GM23338 (cell line): ENCODE results near the gene MAP7D3. TPM values are rescaled to one million over a fixed set of nuclear protein-coding genes. Genes with fewer than 3 reads are reported as not detected.

ENCODE experiments used
- ATAC-seq: fragments of 200-7000 bp; cut with Tn5 transposase; 3 replicates; pipeline ENCODE4 v1.9.1; 2020
- DNase-seq: peaks from one replicate; pipeline ENCODE4 v3.0.0-alpha.2; 2015; ENCODE audit warnings: low spot score
- H2AFZ ChIP-seq: fragments of 200-600 bp; sonication (generic); 2 replicates; pipeline ENCODE4 v1.8.0; 2016; ENCODE audit warnings: antibody characterized with exemption, mild to moderate bottlenecking, moderate library complexity
- H3F3A ChIP-seq: fragments of 200-600 bp; sonication (generic); replicated peaks from 2 replicates; pipeline ENCODE4 v1.8.0; 2017; ENCODE audit warnings: antibody characterized with exemption, mixed run types, low read depth
- H3K27ac ChIP-seq: fragments of 200-600 bp; sonication (generic); 2 replicates; pipeline ENCODE4 v1.6.1; 2016; ENCODE audit warnings: low read depth
- H3K27me3 ChIP-seq: fragments of 200-600 bp; sonication (generic); 2 replicates; pipeline ENCODE4 v1.8.0; 2016; ENCODE audit warnings: mild to moderate bottlenecking, mixed run types, moderate library complexity; ENCODE audit not compliant: insufficient read depth
- H3K36me3 ChIP-seq: fragments of 200-600 bp; sonication (generic); 2 replicates; pipeline ENCODE4 v1.8.0; 2016; ENCODE audit warnings: mild to moderate bottlenecking; ENCODE audit not compliant: insufficient read depth
- H3K4me1 ChIP-seq: fragments of 200-600 bp; sonication (generic); 2 replicates; pipeline ENCODE4 v1.8.0; 2016; ENCODE audit warnings: mild to moderate bottlenecking, moderate library complexity; ENCODE audit not compliant: insufficient read depth
- H3K4me2 ChIP-seq: fragments of 200-600 bp; sonication (generic); 2 replicates; pipeline ENCODE4 v1.7.1; 2017; ENCODE audit warnings: mixed run types
- H3K4me3 ChIP-seq: fragments of 200-600 bp; sonication (generic); 2 replicates; pipeline ENCODE4 v1.6.1; 2016; ENCODE audit warnings: mixed run types
- H3K79me2 ChIP-seq: fragments of 200-600 bp; sonication (generic); replicated peaks from 2 replicates; pipeline ENCODE4 v1.8.0; 2017; ENCODE audit warnings: mild to moderate bottlenecking; ENCODE audit not compliant: insufficient read depth
- H3K9me2 ChIP-seq: fragments of 200-600 bp; sonication (generic); 2 replicates; pipeline ENCODE4 v1.8.0; 2017; ENCODE audit not compliant: insufficient read depth
- H4K20me1 ChIP-seq: fragments of 200-600 bp; sonication (generic); replicated peaks from 2 replicates; pipeline ENCODE4 v1.8.0; 2017; ENCODE audit warnings: mild to moderate bottlenecking; ENCODE audit not compliant: insufficient read depth
- H3K27ac Mint-ChIP-seq: 2 replicates; pipeline ENCODE4 v1.8.0; 2020; ENCODE audit warnings: inconsistent platforms, mild to moderate bottlenecking, moderate library complexity, mixed read lengths
- H3K27me3 Mint-ChIP-seq: 3 replicates; pipeline ENCODE4 v1.8.0; 2022; ENCODE audit warnings: low read depth, mild to moderate bottlenecking, moderate library complexity, mixed read lengths, inconsistent platforms; ENCODE audit not compliant: insufficient read depth, poor library complexity
- H3K36me3 Mint-ChIP-seq: 3 replicates; pipeline ENCODE4 v1.8.0; 2021; ENCODE audit warnings: low read depth, mild to moderate bottlenecking, inconsistent platforms, moderate library complexity, mixed read lengths
- H3K4me1 Mint-ChIP-seq: 3 replicates; pipeline ENCODE4 v1.8.0; 2020; ENCODE audit warnings: mild to moderate bottlenecking, inconsistent platforms, mixed read lengths
- H3K4me3 Mint-ChIP-seq: 3 replicates; pipeline ENCODE4 v1.8.0; 2021; ENCODE audit warnings: moderate library complexity, mild to moderate bottlenecking, inconsistent platforms, mixed read lengths
- H3K9me3 Mint-ChIP-seq: 3 replicates; pipeline ENCODE4 v1.8.0; 2020; ENCODE audit warnings: moderate library complexity, mild to moderate bottlenecking, inconsistent platforms, mixed read lengths
- CREB1 ChIP-seq: fragments of 250-450 bp; sonication (Bioruptor Pico); IDR thresholded peaks from 2 replicates; pipeline ENCODE4 v1.5.0; 2020; ENCODE audit warnings: low read depth, mild to moderate bottlenecking, moderate library complexity
- EZH2 ChIP-seq: fragments of 200-600 bp; sonication (generic); IDR thresholded peaks from one replicate; pipeline ENCODE4 v1.8.0; 2017; ENCODE audit warnings: antibody characterized with exemption, mild to moderate bottlenecking, low read depth; ENCODE audit not compliant: unreplicated experiment
- EZH2phosphoT487 ChIP-seq: fragments of 200-600 bp; sonication (generic); IDR thresholded peaks from one replicate; pipeline ENCODE4 v1.8.1; 2018; ENCODE audit warnings: antibody characterized with exemption; ENCODE audit not compliant: unreplicated experiment
- JUNB ChIP-seq: IDR thresholded peaks from one replicate; pipeline ENCODE4 v1.6.1; 2016; ENCODE audit warnings: antibody characterized with exemption; ENCODE audit not compliant: unreplicated experiment
- NANOG ChIP-seq: IDR thresholded peaks from 2 replicates; pipeline ENCODE4 v1.6.1; 2016; ENCODE audit warnings: antibody characterized with exemption, borderline replicate concordance
- POLR2AphosphoS5 ChIP-seq: IDR thresholded peaks from 2 replicates; pipeline ENCODE4 v1.6.1; 2016; ENCODE audit warnings: antibody characterized with exemption, low read depth
- STAT1 ChIP-seq: IDR thresholded peaks from one replicate; pipeline ENCODE4 v1.6.1; 2016; ENCODE audit warnings: antibody characterized with exemption; ENCODE audit not compliant: unreplicated experiment
- ZNF114 ChIP-seq: fragments of 250-450 bp; sonication (Bioruptor Pico); IDR thresholded peaks from 2 replicates; pipeline ENCODE4 v1.5.0; 2020; ENCODE audit warnings: mild to moderate bottlenecking, moderate library complexity
- ZNF331 ChIP-seq: fragments of 250-450 bp; sonication (Bioruptor Pico); IDR thresholded peaks from 2 replicates; pipeline ENCODE4 v1.5.0; 2020; ENCODE audit warnings: low read depth, mild to moderate bottlenecking, moderate library complexity
- polyA plus RNA-seq: library from polyadenylated mRNA; unstranded; fragments of >200 nt; fragmentation: Nextera tagmentation; extraction: Ambion mirVana; gene quantifications from 2 replicates; pipeline ENCODE4 v1.2.1, GENCODE V29; 2016
- total RNA-seq: library from RNA; depleted of rRNA; stranded (reverse); fragments of >200 nt; shearing (Covaris generic); gene quantifications from 2 replicates; pipeline ENCODE4 v1.2.3, GENCODE V29; 2014
- TF ChIP-seq, protein P1 (sequence below): IDR thresholded peaks from 2 replicates; pipeline ENCODE4 v1.6.1; 2016; ENCODE audit warnings: antibody characterized with exemption
- TF ChIP-seq, protein P2 (sequence below): fragments of 250-450 bp; sonication (Bioruptor Pico); IDR thresholded peaks from 2 replicates; pipeline ENCODE4 v1.5.0; 2020; ENCODE audit warnings: mild to moderate bottlenecking, moderate library complexity
- TF ChIP-seq, protein P3 (sequence below), 2 experiments: fragments of 200-600 bp in 1 of 2; sonication (generic) in 1 of 2; conservative IDR thresholded peaks; 2 replicates each; pipeline versions ENCODE4 v1.5.1 to v1.6.1; 2016 to 2017; ENCODE audit warnings: antibody characterized with exemption in 2 of 2, low read depth in 2 of 2, mild to moderate bottlenecking in 2 of 2, moderate library complexity in 1 of 2

The MAP7D3 gene
- total and polyA plus RNA-seq, 2 experiments from 2014 or later, result 14.5 to 33.4 TPM

DNA sequence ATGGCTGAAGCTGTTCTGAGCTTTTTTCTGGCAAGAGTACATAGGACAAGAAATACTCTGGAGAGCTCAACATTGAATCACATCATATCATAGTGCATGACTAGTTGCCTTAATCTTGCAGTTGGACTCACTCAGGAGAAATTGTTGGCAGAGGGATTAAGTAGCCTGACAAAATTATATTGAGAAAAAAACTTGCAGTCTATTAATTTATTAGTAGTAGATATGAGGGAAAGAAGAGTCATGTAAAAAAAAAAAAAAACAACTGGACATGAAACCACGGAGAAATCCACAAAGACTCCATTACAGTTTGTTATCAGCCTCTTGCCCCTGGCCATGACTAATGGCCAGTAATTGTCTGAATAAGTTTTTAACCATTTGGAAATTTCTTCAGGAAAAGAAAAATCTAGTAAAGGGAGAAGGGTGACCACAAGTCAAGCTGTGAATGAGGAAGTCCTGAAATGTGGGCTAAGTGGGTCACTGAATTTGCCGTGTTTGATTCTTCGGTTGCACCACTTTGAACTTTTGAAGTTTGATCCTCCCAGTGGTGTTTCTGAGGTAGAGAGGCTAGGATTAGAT lies 58.3 kb downstream of the MAP7D3 start:
- ATAC-seq (no peak), DNase-seq (no peak)
- H3K27me3 Mint-ChIP-seq, result peaks cover 2% of the 10 kb centered on the region
- Histone ChIP-seq H3K36me3 (no peaks in the 10 kb centered on the region), H4K20me1 (no peaks in the 10 kb centered on the region), H3K27ac (no peak overlapping the region), H3K4me3 (no peak overlapping the region), H3K4me1 (no peaks in the 10 kb centered on the region), H3K79me2 (no peaks in the 10 kb centered on the region), H2AFZ (no peak overlapping the region), H3F3A (no peaks in the 10 kb centered on the region), H3K9me2 (no peaks in the 10 kb centered on the region), H3K27me3 (no peaks in the 10 kb centered on the region), H3K4me2 (no peak overlapping the region)
- H3K36me3 Mint-ChIP-seq, result no peaks in the 10 kb centered on the region
- no peak overlapping the region for H3K4me3 Mint-ChIP-seq
- no peaks in the 10 kb centered on the region for H3K9me3 Mint-ChIP-seq
- no peak overlapping the region for H3K27ac Mint-ChIP-seq
- no peaks in the 10 kb centered on the region for H3K4me1 Mint-ChIP-seq
- TF ChIP-seq POLR2AphosphoS5, result no peak
- no peak for TF ChIP-seq CREB1

DNA sequence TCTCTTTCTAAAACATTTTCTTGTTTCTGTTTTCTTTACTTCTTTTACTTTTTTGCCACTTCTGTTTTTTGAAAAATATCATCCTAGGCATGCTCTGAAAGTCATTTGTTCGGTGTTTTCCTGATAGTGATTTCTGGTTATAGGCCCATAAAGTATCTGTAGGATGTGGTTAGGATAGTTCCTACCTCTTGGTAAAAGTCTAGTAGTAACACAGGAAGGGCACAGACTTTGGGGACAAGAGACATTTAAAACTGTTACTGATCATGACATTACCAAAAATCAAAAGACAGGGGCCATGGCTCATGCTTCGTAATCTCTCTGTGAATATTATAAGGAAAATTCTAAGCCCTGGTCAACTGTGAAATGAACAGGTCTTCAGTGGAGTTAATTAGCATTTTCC lies 59.1 kb downstream of the MAP7D3 start:
- H4K20me1 ChIP-seq, result no peaks in the 10 kb centered on the region
- Mint-ChIP-seq H3K4me1 (no peaks in the 10 kb centered on the region), H3K27me3 (peaks cover 2% of the 10 kb centered on the region), H3K27ac (no peak overlapping the region), H3K36me3 (no peaks in the 10 kb centered on the region), H3K9me3 (no peaks in the 10 kb centered on the region), H3K4me3 (no peak overlapping the region)
- ATAC-seq (no peak), DNase-seq (no peak)
- H3K27ac ChIP-seq, result no peak overlapping the region
- H3K27me3 ChIP-seq, result no peaks in the 10 kb centered on the region
- H3K4me2 ChIP-seq, result no peak overlapping the region
- no peaks in the 10 kb centered on the region for H3K4me1 ChIP-seq
- H3K36me3 ChIP-seq, result no peaks in the 10 kb centered on the region
- H3K4me3 ChIP-seq, result no peak overlapping the region
- H3F3A ChIP-seq, result no peaks in the 10 kb centered on the region
- H3K79me2 ChIP-seq, result no peaks in the 10 kb centered on the region
- H3K9me2 ChIP-seq, result no peaks in the 10 kb centered on the region
- H2AFZ ChIP-seq, result no peak overlapping the region
- TF ChIP-seq NANOG (no peak), ZNF331 (CRISPR knock-in tag) (no peak), JUNB (no peak), EZH2phosphoT487 (no peak), ZNF114 (CRISPR knock-in tag) (no peak), POLR2AphosphoS5 (no peak), EZH2 (no peak), STAT1 (no peak)
- TF ChIP-seq, protein P1, sequence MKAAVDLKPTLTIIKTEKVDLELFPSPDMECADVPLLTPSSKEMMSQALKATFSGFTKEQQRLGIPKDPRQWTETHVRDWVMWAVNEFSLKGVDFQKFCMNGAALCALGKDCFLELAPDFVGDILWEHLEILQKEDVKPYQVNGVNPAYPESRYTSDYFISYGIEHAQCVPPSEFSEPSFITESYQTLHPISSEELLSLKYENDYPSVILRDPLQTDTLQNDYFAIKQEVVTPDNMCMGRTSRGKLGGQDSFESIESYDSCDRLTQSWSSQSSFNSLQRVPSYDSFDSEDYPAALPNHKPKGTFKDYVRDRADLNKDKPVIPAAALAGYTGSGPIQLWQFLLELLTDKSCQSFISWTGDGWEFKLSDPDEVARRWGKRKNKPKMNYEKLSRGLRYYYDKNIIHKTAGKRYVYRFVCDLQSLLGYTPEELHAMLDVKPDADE, result no peak
- TF ChIP-seq, protein P2, sequence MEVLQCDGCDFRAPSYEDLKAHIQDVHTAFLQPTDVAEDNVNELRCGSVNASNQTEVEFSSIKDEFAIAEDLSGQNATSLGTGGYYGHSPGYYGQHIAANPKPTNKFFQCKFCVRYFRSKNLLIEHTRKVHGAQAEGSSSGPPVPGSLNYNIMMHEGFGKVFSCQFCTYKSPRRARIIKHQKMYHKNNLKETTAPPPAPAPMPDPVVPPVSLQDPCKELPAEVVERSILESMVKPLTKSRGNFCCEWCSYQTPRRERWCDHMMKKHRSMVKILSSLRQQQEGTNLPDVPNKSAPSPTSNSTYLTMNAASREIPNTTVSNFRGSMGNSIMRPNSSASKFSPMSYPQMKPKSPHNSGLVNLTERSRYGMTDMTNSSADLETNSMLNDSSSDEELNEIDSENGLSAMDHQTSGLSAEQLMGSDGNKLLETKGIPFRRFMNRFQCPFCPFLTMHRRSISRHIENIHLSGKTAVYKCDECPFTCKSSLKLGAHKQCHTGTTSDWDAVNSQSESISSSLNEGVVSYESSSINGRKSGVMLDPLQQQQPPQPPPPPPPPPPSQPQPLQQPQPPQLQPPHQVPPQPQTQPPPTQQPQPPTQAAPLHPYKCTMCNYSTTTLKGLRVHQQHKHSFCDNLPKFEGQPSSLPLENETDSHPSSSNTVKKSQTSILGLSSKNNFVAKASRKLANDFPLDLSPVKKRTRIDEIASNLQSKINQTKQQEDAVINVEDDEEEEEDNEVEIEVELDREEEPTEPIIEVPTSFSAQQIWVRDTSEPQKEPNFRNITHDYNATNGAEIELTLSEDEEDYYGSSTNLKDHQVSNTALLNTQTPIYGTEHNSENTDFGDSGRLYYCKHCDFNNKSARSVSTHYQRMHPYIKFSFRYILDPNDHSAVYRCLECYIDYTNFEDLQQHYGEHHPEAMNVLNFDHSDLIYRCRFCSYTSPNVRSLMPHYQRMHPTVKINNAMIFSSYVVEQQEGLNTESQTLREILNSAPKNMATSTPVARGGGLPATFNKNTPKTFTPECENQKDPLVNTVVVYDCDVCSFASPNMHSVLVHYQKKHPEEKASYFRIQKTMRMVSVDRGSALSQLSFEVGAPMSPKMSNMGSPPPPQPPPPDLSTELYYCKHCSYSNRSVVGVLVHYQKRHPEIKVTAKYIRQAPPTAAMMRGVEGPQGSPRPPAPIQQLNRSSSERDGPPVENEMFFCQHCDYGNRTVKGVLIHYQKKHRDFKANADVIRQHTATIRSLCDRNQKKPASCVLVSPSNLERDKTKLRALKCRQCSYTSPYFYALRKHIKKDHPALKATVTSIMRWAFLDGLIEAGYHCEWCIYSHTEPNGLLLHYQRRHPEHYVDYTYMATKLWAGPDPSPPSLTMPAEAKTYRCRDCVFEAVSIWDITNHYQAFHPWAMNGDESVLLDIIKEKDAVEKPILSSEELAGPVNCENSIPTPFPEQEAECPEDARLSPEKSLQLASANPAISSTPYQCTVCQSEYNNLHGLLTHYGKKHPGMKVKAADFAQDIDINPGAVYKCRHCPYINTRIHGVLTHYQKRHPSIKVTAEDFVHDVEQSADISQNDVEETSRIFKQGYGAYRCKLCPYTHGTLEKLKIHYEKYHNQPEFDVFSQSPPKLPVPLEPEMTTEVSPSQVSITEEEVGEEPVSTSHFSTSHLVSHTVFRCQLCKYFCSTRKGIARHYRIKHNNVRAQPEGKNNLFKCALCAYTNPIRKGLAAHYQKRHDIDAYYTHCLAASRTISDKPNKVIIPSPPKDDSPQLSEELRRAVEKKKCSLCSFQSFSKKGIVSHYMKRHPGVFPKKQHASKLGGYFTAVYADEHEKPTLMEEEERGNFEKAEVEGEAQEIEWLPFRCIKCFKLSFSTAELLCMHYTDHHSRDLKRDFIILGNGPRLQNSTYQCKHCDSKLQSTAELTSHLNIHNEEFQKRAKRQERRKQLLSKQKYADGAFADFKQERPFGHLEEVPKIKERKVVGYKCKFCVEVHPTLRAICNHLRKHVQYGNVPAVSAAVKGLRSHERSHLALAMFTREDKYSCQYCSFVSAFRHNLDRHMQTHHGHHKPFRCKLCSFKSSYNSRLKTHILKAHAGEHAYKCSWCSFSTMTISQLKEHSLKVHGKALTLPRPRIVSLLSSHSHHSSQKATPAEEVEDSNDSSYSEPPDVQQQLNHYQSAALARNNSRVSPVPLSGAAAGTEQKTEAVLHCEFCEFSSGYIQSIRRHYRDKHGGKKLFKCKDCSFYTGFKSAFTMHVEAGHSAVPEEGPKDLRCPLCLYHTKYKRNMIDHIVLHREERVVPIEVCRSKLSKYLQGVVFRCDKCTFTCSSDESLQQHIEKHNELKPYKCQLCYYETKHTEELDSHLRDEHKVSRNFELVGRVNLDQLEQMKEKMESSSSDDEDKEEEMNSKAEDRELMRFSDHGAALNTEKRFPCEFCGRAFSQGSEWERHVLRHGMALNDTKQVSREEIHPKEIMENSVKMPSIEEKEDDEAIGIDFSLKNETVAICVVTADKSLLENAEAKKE (CRISPR knock-in tag), result no peak
- TF ChIP-seq, protein P3, sequence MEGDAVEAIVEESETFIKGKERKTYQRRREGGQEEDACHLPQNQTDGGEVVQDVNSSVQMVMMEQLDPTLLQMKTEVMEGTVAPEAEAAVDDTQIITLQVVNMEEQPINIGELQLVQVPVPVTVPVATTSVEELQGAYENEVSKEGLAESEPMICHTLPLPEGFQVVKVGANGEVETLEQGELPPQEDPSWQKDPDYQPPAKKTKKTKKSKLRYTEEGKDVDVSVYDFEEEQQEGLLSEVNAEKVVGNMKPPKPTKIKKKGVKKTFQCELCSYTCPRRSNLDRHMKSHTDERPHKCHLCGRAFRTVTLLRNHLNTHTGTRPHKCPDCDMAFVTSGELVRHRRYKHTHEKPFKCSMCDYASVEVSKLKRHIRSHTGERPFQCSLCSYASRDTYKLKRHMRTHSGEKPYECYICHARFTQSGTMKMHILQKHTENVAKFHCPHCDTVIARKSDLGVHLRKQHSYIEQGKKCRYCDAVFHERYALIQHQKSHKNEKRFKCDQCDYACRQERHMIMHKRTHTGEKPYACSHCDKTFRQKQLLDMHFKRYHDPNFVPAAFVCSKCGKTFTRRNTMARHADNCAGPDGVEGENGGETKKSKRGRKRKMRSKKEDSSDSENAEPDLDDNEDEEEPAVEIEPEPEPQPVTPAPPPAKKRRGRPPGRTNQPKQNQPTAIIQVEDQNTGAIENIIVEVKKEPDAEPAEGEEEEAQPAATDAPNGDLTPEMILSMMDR (conservative IDR thresholded peaks at IDR 0.05; ENCODE audit: low read depth in 2 of 2), result no peak
